HCT116 (cell line): ENCODE measurements around the gene LYRM7. TPM values are rescaled to one million over a fixed set of nuclear protein-coding genes. Genes with fewer than 3 reads are reported as not detected.

Experiments
- ATAC-seq: fragments of 200-7000 bp; cut with Tn5 transposase; 2 replicates; pipeline ENCODE4 v1.9.1; 2020; ENCODE audit warnings: mild to moderate bottlenecking, moderate library complexity
- BruUV-seq: library from RNA; stranded (reverse); fragments of 400-500 nt; replicated peaks from 2 replicates; lab custom pipeline; 2021; lab: Mats Ljungman, UMichigan
- CTCF ChIA-PET: fragments of 300-600 bp; sonication (Branson Sonifier 250); formaldehyde crosslinking; loops from one replicate; lab custom pipeline; 2021; ENCODE audit warnings: antibody characterized with exemption; lab: Charles Lee
- POLR2A ChIA-PET: fragments of 300-600, 350-600 bp; sonication (Branson Sonifier 250); formaldehyde crosslinking; loops from one replicate; lab custom pipeline; 2021; ENCODE audit warnings: antibody characterized with exemption; lab: Charles Lee
- RAD21 ChIA-PET, 2 experiments: fragments of 300-600 bp; sonication (Branson Sonifier 250); formaldehyde crosslinking; loops; one replicate each; lab custom pipeline; 2023; ENCODE audit warnings: low total read pairs in 2 of 2; ENCODE audit not compliant: uncharacterized antibody in 2 of 2, unreplicated experiment in 2 of 2, low non-redundant PET in 1 of 2; lab: Charles Lee
- DNase-seq: peaks from one replicate; pipeline ENCODE4 v3.0.0-alpha.2; 2010; ENCODE audit warnings: low read depth, low spot score
- H2AFZ ChIP-seq: fragments of 200-600 bp; shearing (Covaris generic), sonication (generic); 2 replicates; pipeline ENCODE4 v1.6.1; 2017; ENCODE audit warnings: low read depth, mixed run types, mixed read lengths, antibody characterized with exemption, low read length; ENCODE audit not compliant: poor library complexity, severe bottlenecking
- H3K27ac ChIP-seq: 2 replicates; pipeline ENCODE4 v1.5.1; 2012; ENCODE audit warnings: low read depth, low read length
- H3K27me3 ChIP-seq: fragments of 200-600 bp; sonication (generic); 2 replicates; pipeline ENCODE4 v1.6.1; 2016; ENCODE audit warnings: mixed run types, low read length, mixed read lengths; ENCODE audit not compliant: insufficient read depth
- H3K36me3 ChIP-seq, 2 experiments: fragments of 200-500 bp in 1 of 2; fragments of 200-600 bp in 1 of 2; sonication (Bioruptor generic) in 1 of 2; sonication (generic) in 1 of 2; 2 replicates each; pipeline versions ENCODE4 v1.5.1 to v1.6.1; 2014 to 2016; ENCODE audit warnings: low read length in 2 of 2, inconsistent platforms in 1 of 2, mixed read lengths in 1 of 2, mixed run types in 1 of 2; ENCODE audit not compliant: insufficient read depth in 2 of 2, control insufficient read depth in 1 of 2
- H3K4me1 ChIP-seq, 2 experiments: fragments of 200-600 bp in 1 of 2; sonication (generic) in 1 of 2; 2 replicates each; pipeline versions ENCODE4 v1.5.1 to v1.6.1; 2012 to 2017; ENCODE audit warnings: low read length in 2 of 2, inconsistent platforms in 1 of 2, mild to moderate bottlenecking in 1 of 2, mixed read lengths in 1 of 2, mixed run types in 1 of 2, moderate library complexity in 1 of 2; ENCODE audit not compliant: insufficient read depth in 2 of 2, control insufficient read depth in 1 of 2
- H3K4me2 ChIP-seq: fragments of 200-600 bp; sonication (generic); 2 replicates; pipeline ENCODE4 v1.6.1; 2017; ENCODE audit warnings: mixed run types, low read length, mixed read lengths
- H3K4me3 ChIP-seq, 2 experiments: fragments of 200-600 bp in 1 of 2; sonication (generic) in 1 of 2; replicated peaks in 1 of 2; 2 replicates each; pipeline ENCODE4 v1.5.1; 2011 to 2016; ENCODE audit warnings: low read length in 2 of 2, control low read depth in 1 of 2, low read depth in 1 of 2, mild to moderate bottlenecking in 1 of 2, mixed read lengths in 1 of 2, mixed run types in 1 of 2
- H3K79me2 ChIP-seq: fragments of 200-600 bp; sonication (generic); 2 replicates; pipeline ENCODE4 v1.6.1; 2017; ENCODE audit warnings: mild to moderate bottlenecking, mixed run types, low read length, moderate library complexity, mixed read lengths; ENCODE audit not compliant: insufficient read depth
- H3K9ac ChIP-seq: fragments of 200-600 bp; sonication (generic); 2 replicates; pipeline ENCODE4 v1.6.1; 2016; ENCODE audit warnings: low read length, mixed read lengths
- H3K9me2 ChIP-seq: fragments of 200-600 bp; sonication (generic), shearing (Covaris generic); 2 replicates; pipeline ENCODE4 v1.6.1; 2017; ENCODE audit warnings: mixed run types, mild to moderate bottlenecking, moderate library complexity; ENCODE audit not compliant: insufficient read depth
- H3K9me3 ChIP-seq, 2 experiments: fragments of 200-500 bp in 1 of 2; fragments of 200-600 bp in 1 of 2; sonication (Bioruptor generic) in 1 of 2; sonication (generic) in 1 of 2; 2 replicates each; pipeline ENCODE4 v1.6.1; 2014 to 2017; ENCODE audit warnings: low read length in 2 of 2, mixed read lengths in 2 of 2, inconsistent platforms in 1 of 2, low read depth in 1 of 2, mild to moderate bottlenecking in 1 of 2, mixed run types in 1 of 2, moderate library complexity in 1 of 2; ENCODE audit not compliant: control insufficient read depth in 1 of 2, insufficient read depth in 1 of 2
- H4K20me1 ChIP-seq: fragments of 200-600 bp; sonication (generic), shearing (Covaris generic); 2 replicates; pipeline ENCODE4 v1.6.1; 2017; ENCODE audit warnings: mixed run types, mild to moderate bottlenecking, moderate library complexity; ENCODE audit not compliant: insufficient read depth
- CBX3 ChIP-seq: IDR thresholded peaks from 2 replicates; pipeline ENCODE4 v1.6.1; 2012; ENCODE audit warnings: low read depth
- CEBPB ChIP-seq: IDR thresholded peaks from 2 replicates; pipeline ENCODE4 v1.6.1; 2012; ENCODE audit warnings: low read depth
- EGR1 ChIP-seq: IDR thresholded peaks from 2 replicates; pipeline ENCODE4 v1.6.1; 2012; ENCODE audit warnings: low read depth
- ELF1 ChIP-seq: IDR thresholded peaks from 2 replicates; pipeline ENCODE4 v1.6.1; 2012; ENCODE audit warnings: low read depth, borderline replicate concordance
- EZH2 ChIP-seq: fragments of 200-600 bp; sonication (generic); IDR thresholded peaks from 2 replicates; pipeline ENCODE4 v1.6.1; 2017; ENCODE audit warnings: antibody characterized with exemption, mixed run types
- EZH2phosphoT487 ChIP-seq: fragments of 200-600 bp; IDR thresholded peaks from 2 replicates; pipeline ENCODE4 v1.6.1; 2018; ENCODE audit warnings: antibody characterized with exemption, borderline replicate concordance
- JUND ChIP-seq: IDR thresholded peaks from 2 replicates; pipeline ENCODE4 v1.6.1; 2012
- MAX ChIP-seq: IDR thresholded peaks from 2 replicates; pipeline ENCODE4 v1.6.1; 2012
- POLR2A ChIP-seq: IDR thresholded peaks from 2 replicates; pipeline ENCODE4 v1.7.0; 2011; ENCODE audit warnings: borderline replicate concordance; ENCODE audit not compliant: insufficient read depth, insufficient read length; ENCODE audit errors: extremely low read depth
- POLR2AphosphoS5 ChIP-seq: IDR thresholded peaks from 2 replicates; pipeline ENCODE4 v1.6.1; 2011; ENCODE audit warnings: mild to moderate bottlenecking, low read depth, low read length, moderate library complexity
- REST ChIP-seq: IDR thresholded peaks from 2 replicates; pipeline ENCODE4 v1.6.1; 2012; ENCODE audit warnings: low read depth
- SP1 ChIP-seq: IDR thresholded peaks from 2 replicates; pipeline ENCODE4 v1.6.1; 2012; ENCODE audit warnings: low read depth
- SRF ChIP-seq: IDR thresholded peaks from 2 replicates; pipeline ENCODE4 v1.6.1; 2012; ENCODE audit warnings: low read depth
- YY1 ChIP-seq: IDR thresholded peaks from 2 replicates; pipeline ENCODE4 v1.6.1; 2011; ENCODE audit warnings: low read length, low read depth, moderate library complexity, mild to moderate bottlenecking; ENCODE audit not compliant: insufficient replicate concordance; ENCODE audit errors: extremely low read depth
- ZBTB33 ChIP-seq: IDR thresholded peaks from 2 replicates; pipeline ENCODE4 v1.6.1; 2011; ENCODE audit warnings: mild to moderate bottlenecking, low read length, moderate library complexity; ENCODE audit not compliant: insufficient replicate concordance; ENCODE audit errors: extremely low read depth
- ZFX ChIP-seq: fragments of 450-650 bp; IDR thresholded peaks from 2 replicates; pipeline ENCODE4 v1.6.1; 2017
- intact Hi-C: fragments of 100-400 bp; cut with micrococcal nuclease; formaldehyde crosslinking; loops from 2 replicates; pipeline ENCODE4 v1.10.0; 2022
- total RNA-seq: library from RNA; stranded (reverse); gene quantifications from one replicate; pipeline ENCODE4 v1.2.1, GENCODE V29; 2021; ENCODE audit not compliant: unreplicated experiment

The LYRM7 gene
- total RNA-seq, 1 experiment from 2014 or later: 14.4 TPM

GRCh38 chr5:131198625-131199024 is 27.9 kb downstream of the LYRM7 start (continued):
- TF ChIP-seq EZH2: no peak
- no peak for TF ChIP-seq ELF1
- TF ChIP-seq SP1: no peak
- no peak for TF ChIP-seq YY1
- TF ChIP-seq POLR2A: no peak
- TF ChIP-seq CEBPB: no peak
- TF ChIP-seq REST: no peak
- no peak for TF ChIP-seq JUND
- no peak for TF ChIP-seq EGR1
- no peak for TF ChIP-seq POLR2AphosphoS5
- TF ChIP-seq SRF: no peak
- no peak for TF ChIP-seq ZFX

- POLR2A ChIA-PET: no interaction called here
- Histone ChIP-seq H3K79me2 (no peaks in the 10 kb centered on the region), H2AFZ (no peak overlapping the region), H4K20me1 (no peaks in the 10 kb centered on the region), H3K4me3 (no peak overlapping the region), H3K4me1 (no peaks in the 10 kb centered on the region), H3K4me2 (no peak overlapping the region), H3K36me3 (no peaks in the 10 kb centered on the region), H3K27ac (no peak overlapping the region), H3K9me3 (no peaks in the 10 kb centered on the region), H3K27me3 (no peaks in the 10 kb centered on the region), H3K9me2 (no peaks in the 10 kb centered on the region), H3K9ac (no peak overlapping the region)
- ATAC-seq (no peak), DNase-seq (no peak)
- no peak for TF ChIP-seq ZBTB33
- TF ChIP-seq POLR2A: no peak
- no peak for TF ChIP-seq CBX3
- no peak for TF ChIP-seq EZH2phosphoT487
- no peak for TF ChIP-seq MAX
- no peak for TF ChIP-seq YY1
- RAD21 ChIA-PET: no interaction called here
- BruUV-seq: no TSS peak
- CTCF ChIA-PET: no interaction called here
- intact Hi-C loops: no loop called here
Measured at GRCh38 chr5:131200560-131200959, 29.8 kb downstream of the LYRM7 start.
